Calu3 (cell line): ENCODE measurements around the gene RB1. TPM values are rescaled to one million over a fixed set of nuclear protein-coding genes. Genes with fewer than 3 reads are reported as not detected.
"Not testable (repeated sequence)": the region's sequence is repeated elsewhere in the genome, so short reads cannot be mapped to it uniquely, and the experiment has no call there.

Experiments used
- BruUV-seq: library from RNA; stranded (reverse); fragments of 400-500 nt; replicated peaks from 2 replicates; lab custom pipeline; 2021; lab: Mats Ljungman, UMichigan
- CTCF ChIA-PET: fragments of 300-600 bp; sonication (Branson Sonifier 250); formaldehyde crosslinking; loops from one replicate; lab custom pipeline; 2022; ENCODE audit warnings: antibody characterized with exemption; lab: Charles Lee
- DNase-seq: peaks from one replicate; pipeline ENCODE4 v3.0.0; 2022
- H3K27ac Mint-ChIP-seq: one replicate; pipeline ENCODE4 v1.8.0; 2022; ENCODE audit warnings: mixed read lengths; ENCODE audit not compliant: unreplicated experiment
- H3K27me3 Mint-ChIP-seq: one replicate; pipeline ENCODE4 v1.8.0; 2022; ENCODE audit warnings: mixed read lengths; ENCODE audit not compliant: unreplicated experiment
- H3K36me3 Mint-ChIP-seq: one replicate; pipeline ENCODE4 v1.8.0; 2022; ENCODE audit warnings: mild to moderate bottlenecking, moderate library complexity, mixed read lengths; ENCODE audit not compliant: insufficient read depth, unreplicated experiment
- H3K4me1 Mint-ChIP-seq: one replicate; pipeline ENCODE4 v1.8.0; 2022; ENCODE audit warnings: mild to moderate bottlenecking, low read depth, mixed read lengths; ENCODE audit not compliant: unreplicated experiment
- H3K4me3 Mint-ChIP-seq: one replicate; pipeline ENCODE4 v1.8.0; 2022; ENCODE audit warnings: mild to moderate bottlenecking, low read depth, moderate library complexity, mixed read lengths; ENCODE audit not compliant: unreplicated experiment
- H3K9me3 Mint-ChIP-seq: one replicate; pipeline ENCODE4 v1.8.0; 2022; ENCODE audit warnings: low read depth, mixed read lengths; ENCODE audit not compliant: unreplicated experiment
- intact Hi-C: fragments of 100-400 bp; cut with micrococcal nuclease; formaldehyde crosslinking; loops from one replicate; pipeline ENCODE4 v1.10.0; 2022; ENCODE audit not compliant: unreplicated experiment
- total RNA-seq: library from RNA; stranded (reverse); gene quantifications from 2 replicates; pipeline ENCODE4 v1.2.3, GENCODE V29; 2022
- TF ChIP-seq, protein P1 (sequence below): fragments of 200-600 bp; IDR thresholded peaks from one replicate; pipeline ENCODE4 v1.8.0; 2022; ENCODE audit warnings: antibody characterized with exemption; ENCODE audit not compliant: unreplicated experiment

RB1 gene
- total RNA-seq, 1 experiment from 2014 or later, result 38.8 TPM

DNA sequence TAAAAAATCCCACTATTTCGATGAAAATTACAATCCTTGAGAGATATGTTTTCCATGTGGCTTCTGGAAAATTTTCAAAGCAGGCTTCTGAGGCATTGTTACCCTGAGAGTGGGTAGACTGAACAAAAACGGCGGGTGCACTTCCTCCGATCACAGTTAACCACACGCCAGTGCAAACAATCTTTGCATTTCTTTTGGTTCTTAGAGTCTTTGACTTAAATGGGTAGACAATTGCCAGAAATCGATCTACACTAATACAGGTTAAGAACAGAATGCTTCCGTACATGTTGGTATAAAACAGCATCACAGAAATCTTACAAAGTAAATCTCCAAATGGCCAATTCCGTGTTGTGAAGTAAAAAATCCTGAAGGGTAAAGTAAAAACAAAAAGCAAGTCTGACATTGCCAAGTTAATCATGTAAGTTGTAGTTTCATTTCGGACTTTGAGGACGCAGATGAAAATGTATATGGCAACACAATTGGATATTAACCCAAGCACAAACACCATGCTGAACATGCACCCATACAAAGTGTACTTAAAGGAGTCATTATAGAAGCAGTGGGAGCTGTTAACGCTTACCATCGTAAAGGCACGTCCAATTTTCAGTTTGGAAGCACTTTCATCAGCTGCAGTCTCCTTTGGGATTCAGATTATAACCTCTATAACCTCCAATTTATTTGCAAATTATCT lies 108.4 kb downstream of the RB1 start:
- Mint-ChIP-seq H3K4me3 (peak overlapping the region; percentile 75), H3K36me3 (peaks cover 33% of the 10 kb centered on the region), H3K27me3 (no peaks in the 10 kb centered on the region), H3K27ac (peak overlapping the region; percentile 86), H3K4me1 (no peaks in the 10 kb centered on the region), H3K9me3 (no peaks in the 10 kb centered on the region)
- TF ChIP-seq, protein P1, sequence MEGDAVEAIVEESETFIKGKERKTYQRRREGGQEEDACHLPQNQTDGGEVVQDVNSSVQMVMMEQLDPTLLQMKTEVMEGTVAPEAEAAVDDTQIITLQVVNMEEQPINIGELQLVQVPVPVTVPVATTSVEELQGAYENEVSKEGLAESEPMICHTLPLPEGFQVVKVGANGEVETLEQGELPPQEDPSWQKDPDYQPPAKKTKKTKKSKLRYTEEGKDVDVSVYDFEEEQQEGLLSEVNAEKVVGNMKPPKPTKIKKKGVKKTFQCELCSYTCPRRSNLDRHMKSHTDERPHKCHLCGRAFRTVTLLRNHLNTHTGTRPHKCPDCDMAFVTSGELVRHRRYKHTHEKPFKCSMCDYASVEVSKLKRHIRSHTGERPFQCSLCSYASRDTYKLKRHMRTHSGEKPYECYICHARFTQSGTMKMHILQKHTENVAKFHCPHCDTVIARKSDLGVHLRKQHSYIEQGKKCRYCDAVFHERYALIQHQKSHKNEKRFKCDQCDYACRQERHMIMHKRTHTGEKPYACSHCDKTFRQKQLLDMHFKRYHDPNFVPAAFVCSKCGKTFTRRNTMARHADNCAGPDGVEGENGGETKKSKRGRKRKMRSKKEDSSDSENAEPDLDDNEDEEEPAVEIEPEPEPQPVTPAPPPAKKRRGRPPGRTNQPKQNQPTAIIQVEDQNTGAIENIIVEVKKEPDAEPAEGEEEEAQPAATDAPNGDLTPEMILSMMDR, result no peak
- BruUV-seq, result no TSS peak
- CTCF ChIA-PET, result no interaction called here
- DNase-seq, result peak; percentile 4
- intact Hi-C loops, result loop anchor here (2.0 to 5.0 kb wide), 2 partner anchors 35 to 167 kb away; no protein-coding TSS in a partner anchor

DNA sequence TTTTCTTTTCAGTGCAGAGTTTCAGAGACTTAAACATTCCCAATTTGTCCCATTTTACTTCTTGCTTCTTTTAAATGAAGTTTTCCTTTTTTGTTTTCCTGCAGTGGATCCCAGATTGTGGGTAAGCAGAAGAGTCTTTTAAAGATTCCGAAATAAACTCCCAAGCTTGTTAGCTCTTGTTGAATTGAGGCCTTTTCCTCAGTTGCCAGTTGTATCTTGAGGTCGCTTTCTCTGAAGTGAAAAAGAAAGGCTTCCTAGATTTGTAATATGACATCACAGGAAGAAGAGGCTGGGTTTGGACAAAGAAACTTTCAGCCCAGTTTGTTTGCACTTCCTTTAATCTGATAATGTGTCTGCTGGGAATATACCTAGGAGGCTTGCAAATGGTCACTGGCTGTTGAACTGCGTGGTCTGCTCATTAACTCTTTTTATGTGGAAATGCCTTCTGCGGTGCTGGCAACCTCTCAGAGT lies 109.4 kb downstream of the RB1 start, which contains the start of gene LPAR6:
LPAR6 (minus strand) TSS at position 233 of the 471 bp plus-strand sequence. CDS start 690 bp downstream, outside the sequence.
- intact Hi-C loops, result loop anchor here (2.0 to 5.0 kb wide), 2 partner anchors 34 to 166 kb away; no protein-coding TSS in a partner anchor
- TF ChIP-seq, protein P1, result no peak
- peak within 1 kb of the TSS; percentile 86 for H3K27ac Mint-ChIP-seq

DNA sequence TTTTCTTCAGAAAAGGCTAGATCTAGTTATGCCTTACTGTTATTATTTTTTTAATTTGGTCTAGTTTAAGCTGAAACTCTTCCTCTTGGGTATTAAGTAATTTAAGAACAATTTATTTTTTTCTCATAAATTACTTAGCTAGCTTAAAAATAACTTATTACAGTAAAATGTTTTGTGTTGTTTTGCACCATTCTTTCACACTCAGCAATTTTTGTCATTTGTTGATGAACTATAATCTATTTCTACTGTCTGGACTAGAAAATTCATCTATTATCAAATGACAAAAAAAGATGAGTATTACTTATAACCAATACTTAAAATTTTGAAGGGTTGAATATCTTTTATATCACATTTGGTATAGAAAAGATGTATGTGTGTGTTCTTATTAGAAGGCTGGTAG lies 111.0 kb downstream of the RB1 start:
- Mint-ChIP-seq H3K4me1 (no peaks in the 10 kb centered on the region), H3K27me3 (no peaks in the 10 kb centered on the region), H3K36me3 (peaks cover 28% of the 10 kb centered on the region), H3K27ac (no peak overlapping the region), H3K4me3 (no peak overlapping the region), H3K9me3 (peaks cover 14% of the 10 kb centered on the region)
- TF ChIP-seq, protein P1, result no peak
- no peak for DNase-seq
- intact Hi-C loops, result loop anchor here (5.0 kb wide), 1 partner anchor 33 kb away; no protein-coding TSS in a partner anchor
- CTCF ChIA-PET, result no interaction called here
- no TSS peak for BruUV-seq

More for the DNA sequence above, 109.4 kb downstream of the RB1 start, which contains the start of gene LPAR6:
- H3K27me3 Mint-ChIP-seq, result no peaks in the 10 kb centered on the region
- peak; percentile 22 for DNase-seq
- peak within 1 kb of the TSS; percentile 75 for H3K4me3 Mint-ChIP-seq
- peaks cover 33% of the 10 kb centered on the region for H3K36me3 Mint-ChIP-seq
- BruUV-seq, result no TSS peak
- no peaks in the 10 kb centered on the region for H3K4me1 Mint-ChIP-seq
- CTCF ChIA-PET, result interaction anchor here (1.0 kb wide), 1 partner anchor 79 kb away, joined by 3 read pairs; no protein-coding TSS in a partner anchor
- H3K9me3 Mint-ChIP-seq, result peaks cover 5% of the 10 kb centered on the region

DNA sequence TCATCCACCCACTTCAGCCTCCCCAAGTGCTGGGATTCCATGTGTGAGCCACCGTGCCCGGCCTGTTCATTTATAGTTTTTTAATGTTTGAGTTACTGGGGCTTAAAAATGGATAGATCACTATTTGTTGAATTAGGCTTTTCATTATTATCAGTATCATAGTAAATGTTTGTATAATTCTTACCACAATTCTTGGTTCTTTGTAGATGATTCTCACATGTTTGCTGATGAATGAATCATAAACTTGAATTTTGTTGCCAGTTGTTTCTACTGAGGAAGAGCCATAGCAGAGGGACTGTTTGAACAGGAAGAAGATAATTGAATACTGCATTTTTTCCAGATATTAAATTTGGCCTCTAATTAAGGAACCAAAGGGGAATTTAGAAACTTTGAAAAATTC lies 112.0 kb downstream of the RB1 start:
- TF ChIP-seq, protein P1, result no peak
- BruUV-seq, result no TSS peak
- H3K9me3 Mint-ChIP-seq, result peaks cover 17% of the 10 kb centered on the region
- H3K4me1 Mint-ChIP-seq, result no peaks in the 10 kb centered on the region
- DNase-seq, result no peak
- H3K27me3 Mint-ChIP-seq, result no peaks in the 10 kb centered on the region
- H3K36me3 Mint-ChIP-seq, result peaks cover 33% of the 10 kb centered on the region
- no peak overlapping the region for H3K27ac Mint-ChIP-seq
- no peak overlapping the region for H3K4me3 Mint-ChIP-seq
- CTCF ChIA-PET, result no interaction called here
- intact Hi-C loops, result no loop called here

DNA sequence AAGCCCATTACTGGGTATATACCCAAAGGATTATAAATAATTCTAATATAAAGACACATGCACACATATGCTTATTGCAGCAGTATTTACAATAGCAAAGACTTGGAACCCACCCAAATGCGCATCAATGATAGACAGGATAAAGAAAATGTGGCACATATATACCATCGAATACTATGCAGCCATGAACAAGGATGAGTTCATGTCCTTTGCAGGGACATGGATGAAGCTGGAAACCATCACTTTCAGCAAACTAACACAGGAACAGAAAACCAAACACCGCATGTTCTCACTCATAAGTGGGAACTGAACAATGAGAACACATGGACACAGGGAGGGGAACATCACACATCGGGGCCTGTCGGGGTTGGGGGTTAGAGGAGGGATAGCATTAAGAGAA lies 118.5 kb downstream of the RB1 start:
- H3K4me1 Mint-ChIP-seq, CTCF ChIA-PET, intact Hi-C loops, H3K27me3 Mint-ChIP-seq, BruUV-seq, H3K4me3 Mint-ChIP-seq, H3K27ac Mint-ChIP-seq, DNase-seq: not testable (repeated sequence)
- Mint-ChIP-seq H3K9me3 (peaks cover 19% of the 10 kb centered on the region), H3K36me3 (peaks cover 11% of the 10 kb centered on the region)
